ENCODE measurements around the gene INHBE. TPM values are rescaled to one million over a fixed set of nuclear protein-coding genes. Genes with fewer than 3 reads are reported as not detected.

INHBE gene
- total and polyA plus RNA-seq, 12 donors, result 0.01 to 1.2 (median 0.38) TPM; not detected in 5

- no peak for DNase-seq
- no peak for ATAC-seq
- Histone ChIP-seq H3K4me1 (peaks cover 0 to 24% (median 15%) of the 10 kb centered on the region in 9 donors), H3K4me3 (peak overlapping the region in 2 of 10 donors; percentile 63 to 70), H3K36me3 (peaks cover 0 to 17% (median 0%) of the 10 kb centered on the region in 9 donors), H3K27ac (peak overlapping the region in 7 of 10 donors; percentile 90 to 98 (median 93)), H3K27me3 (no peaks in the 10 kb centered on the region), H3K9me3 (no peaks in the 10 kb centered on the region)
- 69 to 84% methylated on average over 6 of the region's 6 CpGs for WGBS, 2 donors
- no peak for TF ChIP-seq CTCF (IDR thresholded peaks at IDR 0.05)
- intact Hi-C loops (cut with DNase I), result no loop called here
These were observed 26.1 kb upstream of the INHBE start for GRCh38 chr12:57428965-57429364.

GRCh38 chr12:57429473-57430111 is 25.5 kb upstream of the INHBE start:
- no peak for DNase-seq
- H3K9me3 ChIP-seq, result no peaks in the 10 kb centered on the region
- 33 to 35% methylated on average over 9 of the region's 9 CpGs for WGBS, 2 donors
- peaks cover 0 to 24% (median 15%) of the 10 kb centered on the region in 9 donors for H3K4me1 ChIP-seq
- intact Hi-C loops (cut with DNase I), result loop anchor here in 2 of 10 donors (2.0 kb wide), 1 partner anchor 23 kb away; no protein-coding TSS in a partner anchor
- no peaks in the 10 kb centered on the region for H3K27me3 ChIP-seq
- peak overlapping the region; percentile 85 to 98 (median 94) for H3K27ac ChIP-seq
- no peak for ATAC-seq
- TF ChIP-seq CTCF (IDR thresholded peaks at IDR 0.05), result no peak
- peak overlapping the region; percentile 32 to 80 (median 66) for H3K4me3 ChIP-seq
- H3K36me3 ChIP-seq, result peaks cover 0 to 15% (median 0%) of the 10 kb centered on the region in 9 donors

- Histone ChIP-seq H3K9me3 (no peaks in the 10 kb centered on the region), H3K36me3 (peaks cover 0 to 8% (median 0%) of the 10 kb centered on the region in 9 donors), H3K4me1 (peaks cover 0 to 24% (median 15%) of the 10 kb centered on the region in 9 donors), H3K27me3 (no peaks in the 10 kb centered on the region), H3K4me3 (peak overlapping the region; percentile 42 to 80 (median 66)), H3K27ac (peak overlapping the region; percentile 85 to 98 (median 94))
- peak; percentile 48 to 55 for DNase-seq
- ATAC-seq, result peak; percentile 64 to 86 (median 74)
- peak in 5 of 9 donors; percentile 15 to 40 (median 34) for TF ChIP-seq CTCF (IDR thresholded peaks at IDR 0.05)
- intact Hi-C loops (cut with DNase I), result loop anchor here in 2 of 10 donors (2.0 kb wide), 1 partner anchor 22 kb away; no protein-coding TSS in a partner anchor
- WGBS, 2 donors, result 1% methylated on average over 56 to 74 of the region's 74 CpGs
These were observed 24.8 kb upstream of the INHBE start for GRCh38 chr12:57430112-57430930.

GRCh38 chr12:57430931-57431566 is 24.1 kb upstream of the INHBE start, which contains the start of gene R3HDM2:
Gene R3HDM2 (minus strand): TSS chr12:57431043. CDS start chr12:57310428, 120,615 bp downstream.
- no peaks in the 10 kb centered on the region for H3K27me3 ChIP-seq
- no peaks in the 10 kb centered on the region for H3K9me3 ChIP-seq
- intact Hi-C loops (cut with DNase I), result loop anchor here in 2 of 10 donors (2.0 kb wide), 1 partner anchor 22 kb away; no protein-coding TSS in a partner anchor
- peak within 1 kb of the TSS; percentile 85 to 98 (median 94) for H3K27ac ChIP-seq
- no peak for TF ChIP-seq CTCF (IDR thresholded peaks at IDR 0.05)
- H3K4me1 ChIP-seq, result peaks cover 0 to 24% (median 15%) of the 10 kb centered on the region in 9 donors
- WGBS, 2 donors, result 3% methylated on average over 35 to 41 of the region's 41 CpGs
- peak within 1 kb of the TSS; percentile 42 to 80 (median 66) for H3K4me3 ChIP-seq
- peaks cover 0 to under 1% (median 0%) of the 10 kb centered on the region in 9 donors for H3K36me3 ChIP-seq
- peak; percentile 96 to 99 (median 98) for ATAC-seq
- peak; percentile 96 for DNase-seq
